GM21717 (cell line): ENCODE results near the gene LRGUK.

Experiments used
- ATAC-seq: cut with Tn5 transposase; IDR thresholded peaks from one replicate; pipeline ENCODE4 v1.9.1; 2021; ENCODE audit warnings: mild to moderate bottlenecking, moderate library complexity; ENCODE audit not compliant: unreplicated experiment

The LRGUK gene

GRCh38 chr7:134122980-134123379 is 4.2 kb upstream of the LRGUK start:
- ATAC-seq: no peak

GRCh38 chr7:134126146-134126545 is 994 bp upstream of the LRGUK start:
- ATAC-seq: no peak

- ATAC-seq: no peak
Measured at GRCh38 chr7:134126596-134126965, 559 bp upstream of the LRGUK start.

- ATAC-seq: no peak
Measured at GRCh38 chr7:134128829-134129228, 1.7 kb downstream of the LRGUK start.

- ATAC-seq: no peak
Measured at GRCh38 chr7:134129856-134130523, 2.9 kb downstream of the LRGUK start.

- no peak for ATAC-seq
Measured at GRCh38 chr7:134134004-134134403, 6.9 kb downstream of the LRGUK start.

GRCh38 chr7:134140889-134141867 is 14.0 kb downstream of the LRGUK start:
- peak; percentile 85 for ATAC-seq

GRCh38 chr7:134141868-134142264 is 14.7 kb downstream of the LRGUK start:
- no peak for ATAC-seq

GRCh38 chr7:134153493-134154136 is 26.5 kb downstream of the LRGUK start:
- ATAC-seq: no peak

GRCh38 chr7:134154581-134155130 is 27.5 kb downstream of the LRGUK start:
- ATAC-seq: no peak

- no peak for ATAC-seq
Measured at GRCh38 chr7:134155206-134155605, 28.1 kb downstream of the LRGUK start.

GRCh38 chr7:134155871-134156270 is 28.7 kb downstream of the LRGUK start:
- no peak for ATAC-seq

GRCh38 chr7:134165252-134165651 is 38.1 kb downstream of the LRGUK start:
- no peak for ATAC-seq

- ATAC-seq: no peak
Measured at GRCh38 chr7:134167250-134167649, 40.1 kb downstream of the LRGUK start.

- ATAC-seq: no peak
Measured at GRCh38 chr7:134167841-134168240, 40.7 kb downstream of the LRGUK start.

GRCh38 chr7:134174795-134175261 is 47.7 kb downstream of the LRGUK start:
- ATAC-seq: peak; percentile 94

- no peak for ATAC-seq
Measured at GRCh38 chr7:134175334-134176036, 48.3 kb downstream of the LRGUK start.

- no peak for ATAC-seq
Measured at GRCh38 chr7:134176037-134176350, 48.9 kb downstream of the LRGUK start.

GRCh38 chr7:134179036-134180011 is 52.2 kb downstream of the LRGUK start:
- ATAC-seq: no peak

- no peak for ATAC-seq
Measured at GRCh38 chr7:134180376-134180775, 53.2 kb downstream of the LRGUK start.
